HG03135 (cell line): ENCODE data around the gene PPP1R9A.

Experiments used
- ATAC-seq: cut with Tn5 transposase; IDR thresholded peaks from one replicate; pipeline ENCODE4 v1.9.1; 2021; ENCODE audit warnings: mild to moderate bottlenecking, moderate library complexity; ENCODE audit not compliant: unreplicated experiment

PPP1R9A gene

GRCh38 chr7:94907026-94907810, at the start of gene PPP1R9A:
Gene PPP1R9A (plus strand): TSS chr7:94907594. CDS start chr7:94910114, 2,520 bp downstream.
- ATAC-seq = no peak

DNA sequence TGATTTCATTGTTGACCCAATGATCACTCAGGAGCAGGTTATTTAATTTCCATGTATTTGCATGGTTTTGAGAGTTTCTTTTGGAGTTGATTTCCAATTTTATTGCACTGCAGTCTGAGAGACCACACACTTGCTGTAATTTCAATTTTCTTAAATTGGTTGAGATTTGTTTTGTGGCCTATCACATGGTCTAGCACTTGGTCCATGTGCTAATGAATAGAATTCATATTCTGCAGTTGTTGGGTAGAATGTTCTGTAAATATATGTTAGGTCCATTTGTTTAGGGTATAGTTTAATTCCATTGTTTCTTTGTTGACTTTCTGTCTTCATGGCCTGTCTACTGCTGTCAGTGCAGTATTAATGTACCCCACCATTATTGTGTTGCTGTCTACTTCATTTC, 36.3 kb upstream of the PPP1R9A start:
- ATAC-seq = no peak

- ATAC-seq = no peak
Measured at GRCh38 chr7:94873239-94873638, 34.2 kb upstream of the PPP1R9A start.

DNA sequence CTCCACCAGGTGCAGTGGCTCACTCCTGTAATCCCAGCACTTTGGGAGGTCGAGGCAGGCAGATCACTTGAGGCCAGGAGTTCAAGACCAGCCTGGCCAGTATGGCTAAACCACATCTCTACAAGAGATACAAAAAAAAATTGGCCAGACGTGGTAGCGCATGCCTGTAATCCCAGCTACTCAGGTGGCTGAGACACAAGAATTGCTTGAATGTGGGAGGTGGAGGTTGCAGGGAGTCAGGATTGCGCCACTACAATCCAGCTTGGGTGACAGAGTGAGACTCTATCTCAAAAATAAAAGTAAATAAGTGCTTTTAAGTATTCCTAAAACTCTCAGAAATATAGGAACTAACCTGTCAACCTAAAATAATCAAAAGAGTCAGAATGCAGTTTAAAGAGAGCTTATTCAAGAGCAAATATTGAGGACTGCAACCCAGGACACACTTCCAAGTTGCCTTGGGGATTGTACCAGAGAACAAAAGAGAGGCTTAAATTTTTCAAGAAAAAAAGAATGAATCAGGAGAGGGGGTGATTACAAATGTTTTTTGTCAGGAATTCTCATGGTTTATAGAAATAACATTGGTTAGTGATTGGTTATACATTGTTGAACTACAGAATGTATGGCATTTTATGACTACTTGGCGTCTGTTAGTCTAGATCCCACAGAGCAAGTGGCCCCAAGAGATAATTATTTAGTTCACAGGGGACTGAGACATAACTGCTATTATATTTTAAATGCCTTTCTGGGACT, 33.2 kb upstream of the PPP1R9A start:
- ATAC-seq = no peak

DNA sequence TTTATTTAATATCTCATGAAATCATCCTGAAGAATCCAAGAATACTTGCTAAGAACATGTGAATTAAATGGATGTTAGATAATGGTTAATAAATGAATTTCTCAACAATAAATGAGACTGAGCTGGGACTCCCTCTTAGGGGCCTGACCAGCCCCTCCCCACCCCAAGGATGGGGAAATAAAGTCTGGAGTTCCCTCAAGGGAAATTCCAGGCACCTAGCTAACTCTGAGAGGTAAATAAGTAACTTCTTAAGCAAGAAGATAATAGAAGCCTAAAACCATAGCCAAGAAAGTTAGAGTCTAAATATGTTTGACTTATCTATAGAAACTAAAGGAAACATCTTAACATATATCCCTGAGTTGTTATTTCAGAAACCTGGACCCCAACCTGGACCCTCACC, 32.2 kb upstream of the PPP1R9A start:
- no peak for ATAC-seq

DNA sequence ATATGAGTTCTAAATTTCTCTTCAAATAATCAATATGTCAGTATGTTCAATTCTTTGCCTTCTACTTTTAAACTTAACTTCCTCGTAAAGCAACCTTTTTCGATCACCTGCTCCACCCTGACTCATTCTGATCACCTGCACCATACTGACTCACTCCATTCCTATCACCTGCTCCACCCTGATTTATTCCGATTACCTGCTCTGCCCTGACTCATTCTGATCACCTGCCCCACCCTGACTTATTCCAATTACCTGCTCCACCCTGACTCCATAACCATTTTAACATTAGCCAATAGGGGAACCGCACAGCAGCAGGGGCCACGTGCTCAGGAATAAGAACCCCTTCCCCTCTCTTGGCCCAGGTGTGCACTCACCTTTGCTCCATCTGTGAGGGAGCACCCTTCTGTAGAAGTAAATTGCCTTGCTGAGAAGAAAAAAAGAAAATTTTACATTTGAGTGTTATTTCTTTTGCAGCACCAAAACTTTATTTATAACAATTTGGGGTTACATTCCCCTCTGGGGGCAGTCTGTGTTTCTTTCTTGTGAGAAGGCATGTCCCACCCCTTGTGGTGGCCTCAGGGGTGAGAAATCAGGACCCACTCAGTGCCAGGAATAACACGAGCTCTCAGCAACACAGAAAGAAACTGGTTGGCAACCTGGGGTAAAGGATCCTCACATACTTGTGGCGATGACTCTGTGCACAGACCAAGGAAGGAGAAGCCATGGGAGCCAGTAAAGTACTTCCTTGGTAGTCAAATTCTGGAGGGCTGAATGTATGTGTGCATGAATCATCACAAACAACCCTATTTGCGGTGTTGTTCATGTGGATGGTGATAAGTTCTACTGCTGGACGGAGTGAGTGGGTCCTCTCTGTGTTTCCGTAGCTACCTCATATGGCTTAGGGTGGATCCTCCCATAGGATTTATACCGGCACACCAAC, 29.4 kb upstream of the PPP1R9A start:
- ATAC-seq = no peak

DNA sequence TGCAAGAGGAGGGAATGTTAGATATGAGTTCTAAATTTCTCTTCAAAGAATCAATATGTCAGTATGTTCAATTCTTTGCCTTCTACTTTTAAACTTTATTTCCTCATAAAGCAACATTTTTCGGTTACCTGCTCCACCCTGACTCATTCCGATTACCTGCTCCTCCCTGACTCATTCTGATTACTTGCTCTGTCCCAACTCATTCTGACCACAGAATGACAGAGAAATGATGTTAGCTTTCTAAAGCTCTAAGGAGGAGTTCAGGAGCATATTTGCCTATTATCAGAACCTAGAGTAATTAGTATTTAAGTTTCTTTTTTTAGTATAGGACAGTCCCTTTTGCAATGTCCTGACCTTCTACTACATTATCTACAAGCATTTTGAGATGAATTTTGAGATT, 24.5 kb upstream of the PPP1R9A start:
- no peak for ATAC-seq

DNA sequence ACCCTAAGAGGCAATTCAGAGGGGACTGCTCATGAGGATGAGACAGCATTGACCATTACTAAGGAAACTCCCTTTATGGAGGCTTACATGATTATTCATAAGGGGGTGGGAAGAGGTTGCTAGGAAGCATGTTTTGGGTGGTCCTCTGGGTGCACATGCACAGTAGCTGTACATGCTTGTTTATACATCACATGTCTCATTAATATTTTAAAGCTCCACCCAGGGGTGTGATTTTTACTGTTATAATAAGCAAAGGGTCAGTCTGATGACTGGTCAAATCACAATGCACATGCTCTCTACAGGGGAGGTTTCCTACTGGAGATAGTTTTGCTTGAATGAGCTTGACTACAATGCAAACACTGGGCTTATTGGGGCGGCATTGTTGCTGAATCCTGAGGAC, 23.8 kb upstream of the PPP1R9A start:
- ATAC-seq = no peak

GRCh38 chr7:94888551-94888950, 18.8 kb upstream of the PPP1R9A start:
- no peak for ATAC-seq

GRCh38 chr7:94888995-94889523, 18.3 kb upstream of the PPP1R9A start:
- no peak for ATAC-seq

- ATAC-seq = no peak
Measured at GRCh38 chr7:94890216-94890615, 17.2 kb upstream of the PPP1R9A start.

DNA sequence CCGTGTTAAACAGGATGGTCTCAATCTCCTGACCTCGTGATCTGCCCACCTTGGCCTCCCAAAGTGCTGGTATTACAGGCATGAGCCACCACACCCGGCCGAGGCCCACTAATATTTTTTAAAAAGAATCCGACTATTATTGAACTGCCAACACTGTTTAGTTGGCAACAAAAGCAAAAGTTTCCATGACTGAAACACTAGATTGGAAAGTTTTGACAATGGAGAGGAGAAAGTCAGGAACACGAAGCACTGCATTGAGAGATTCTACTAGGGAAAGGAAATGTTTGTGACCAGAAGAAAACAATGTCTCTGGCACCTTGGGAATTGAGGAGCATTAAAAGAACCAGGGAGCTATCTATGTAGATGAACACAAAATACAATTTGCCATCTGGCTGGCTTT, 13.7 kb upstream of the PPP1R9A start:
- no peak for ATAC-seq

DNA sequence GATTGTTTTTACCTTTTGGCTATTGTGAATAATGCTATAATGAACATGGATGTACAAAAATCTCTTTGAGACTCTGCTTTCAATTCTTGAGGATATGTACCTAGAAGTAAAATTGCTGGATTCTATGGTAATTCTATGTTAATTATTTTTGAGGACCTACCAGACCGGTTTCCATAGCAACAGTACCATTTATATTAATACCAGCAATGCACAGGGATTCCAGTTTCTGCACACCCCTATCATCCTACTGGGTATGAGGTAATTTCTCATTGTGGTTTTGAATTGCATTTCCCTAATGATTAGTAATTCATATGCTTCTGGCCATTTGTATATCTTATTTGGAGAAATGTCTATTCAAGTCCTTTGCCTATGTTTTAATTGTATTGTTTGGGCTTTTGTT, 9.9 kb upstream of the PPP1R9A start:
- no peak for ATAC-seq

GRCh38 chr7:94898340-94898739, 9.1 kb upstream of the PPP1R9A start:
- no peak for ATAC-seq

DNA sequence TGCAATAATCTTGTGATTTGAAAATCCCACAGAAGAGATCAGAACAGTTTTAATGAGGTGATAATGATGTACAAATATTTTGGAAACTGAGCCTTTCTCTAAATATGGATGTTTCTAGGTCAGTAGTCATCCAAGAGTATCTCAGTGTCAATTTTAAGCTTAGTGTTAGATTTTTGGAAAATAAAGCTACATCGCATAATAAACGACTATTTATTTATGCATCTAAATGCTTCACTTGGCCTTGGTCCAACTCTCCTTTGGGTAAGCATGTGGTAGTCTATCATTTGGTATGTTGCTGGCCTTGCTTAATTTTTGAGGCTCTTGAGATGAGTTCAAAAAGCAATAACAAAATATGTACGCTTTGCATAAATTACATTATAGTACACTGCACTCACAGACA, 5.4 kb upstream of the PPP1R9A start:
- ATAC-seq = no peak

DNA sequence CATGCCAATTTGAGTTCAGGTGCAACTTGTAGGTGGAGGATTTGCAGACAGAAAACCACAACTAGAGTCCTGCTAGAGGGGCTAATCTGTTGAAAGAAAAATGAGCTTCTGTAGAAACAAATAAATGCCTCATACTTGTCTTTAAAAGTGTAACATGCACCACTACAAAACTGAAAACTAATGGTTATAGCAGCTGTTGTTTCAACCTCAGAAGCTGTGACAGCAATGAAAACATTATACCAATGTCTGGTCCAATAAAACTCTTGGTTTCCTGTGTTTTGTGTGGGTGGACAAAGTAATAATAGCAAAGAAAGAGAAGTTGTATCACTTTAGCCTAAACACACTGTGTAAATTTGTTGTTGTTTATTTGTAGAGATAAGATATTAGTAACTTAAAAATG, 3.4 kb upstream of the PPP1R9A start:
- ATAC-seq = no peak

GRCh38 chr7:94904982-94905381, 2.4 kb upstream of the PPP1R9A start:
- no peak for ATAC-seq

GRCh38 chr7:94906065-94906851, 1.1 kb upstream of the PPP1R9A start:
- ATAC-seq = no peak

DNA sequence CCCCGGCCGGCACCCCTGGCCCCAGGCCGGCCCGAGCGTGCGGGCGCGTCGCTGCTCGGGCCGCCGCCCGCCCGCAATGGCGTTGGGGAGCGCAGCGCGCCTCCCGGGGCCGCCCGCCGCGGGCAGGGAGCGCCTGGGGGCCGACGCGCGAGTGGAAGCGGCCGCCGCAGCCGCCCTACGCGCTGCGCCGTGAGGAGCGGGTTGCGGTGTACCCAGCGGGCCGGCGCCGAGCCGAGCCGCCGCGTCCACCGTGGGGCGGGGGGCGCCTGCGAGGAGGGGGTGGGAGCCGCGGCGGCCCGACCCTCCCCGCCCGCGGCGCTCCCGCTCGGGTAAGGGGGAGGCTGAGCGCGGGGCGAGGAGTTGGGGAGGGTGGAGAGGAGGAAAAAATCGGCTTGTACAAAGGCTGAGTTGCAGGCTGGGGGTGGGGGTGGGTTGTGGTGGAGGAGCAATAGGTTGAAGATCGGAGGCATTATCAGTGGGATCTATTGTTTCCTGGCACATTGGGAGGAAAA, 473 bp downstream of the PPP1R9A start:
- no peak for ATAC-seq
